Heart right ventricle (tissue), 16 donors: ENCODE measurements around the gene PLD5. TPM values are rescaled to one million over a fixed set of nuclear protein-coding genes. Genes with fewer than 3 reads are reported as not detected.

ENCODE experiments used
- ATAC-seq, 8 donors: fragments of 200-7000 bp; cut with Tn5 transposase; one replicate each; pipeline ENCODE4 v1.9.1; 2020; ENCODE audit warnings: mild to moderate bottlenecking in 8 of 8, moderate library complexity in 8 of 8, moderate number of reproducible peaks in 1 of 8
- DNase-seq, 2 donors: peaks; one replicate each; pipeline ENCODE4 v3.0.0-alpha.2; 2020
- H3K27ac ChIP-seq, 10 donors: fragments of 200-600 bp; sonication (generic) in 2 of 10; one replicate each; pipeline versions ENCODE4 v1.5.0 to v1.8.0; 2020 to 2022; ENCODE audit warnings: mild to moderate bottlenecking in 3 of 10
- H3K27me3 ChIP-seq, 7 donors: fragments of 200-600 bp; one replicate each; pipeline ENCODE4 v1.8.0; 2021 to 2022; ENCODE audit warnings: mild to moderate bottlenecking in 2 of 7
- H3K36me3 ChIP-seq, 9 donors: fragments of 200-600 bp; sonication (generic) in 1 of 9; one replicate each; pipeline versions ENCODE4 v1.5.0 to v1.8.0; 2020 to 2022; ENCODE audit warnings: mild to moderate bottlenecking in 2 of 9
- H3K4me1 ChIP-seq, 9 donors: fragments of 200-600 bp; sonication (generic) in 1 of 9; one replicate each; pipeline versions ENCODE4 v1.5.0 to v1.8.0; 2020 to 2022; ENCODE audit warnings: mild to moderate bottlenecking in 4 of 9
- H3K4me3 ChIP-seq, 10 donors: fragments of 200-600 bp; sonication (generic) in 2 of 10; one replicate each; pipeline versions ENCODE4 v1.5.0 to v1.8.0; 2020 to 2022; ENCODE audit warnings: mild to moderate bottlenecking in 7 of 10, moderate library complexity in 2 of 10
- H3K9me3 ChIP-seq, 11 donors: fragments of 200-600 bp in 10 of 11; sonication (generic) in 2 of 11; one replicate each; pipeline versions ENCODE4 v1.5.0 to v1.8.0; 2013 to 2022; ENCODE audit warnings: mild to moderate bottlenecking in 2 of 11, control low read depth in 1 of 11, moderate library complexity in 1 of 11
- WGBS, 2 donors: extraction: QIAGEN DNeasy Blood & Tissue Kit; methylation state at CpG; one replicate each; pipeline ENCODE4 v1.1.7; 2013; ENCODE audit warnings: inconsistent platforms in 1 of 2; 5-methylcytosine and 5-hydroxymethylcytosine counted together
- intact Hi-C, 10 donors: fragments of 100-400 bp; cut with DNase I; formaldehyde crosslinking; loops; one replicate each; pipeline versions ENCODE4 v1.11.1 to v1.14.2; 2022
- polyA plus RNA-seq, 2 donors: library from polyadenylated mRNA; stranded (reverse); fragments of 200-250 nt; gene quantifications; one replicate each; pipeline ENCODE4 v1.2.3, GENCODE V29; 2013
- total RNA-seq, 10 donors: library from RNA; stranded (reverse); fragmentation: NEBNext Ultra II Directional in 3 of 10; extraction: Animal tissue kit (Norgen Biotek cat#: 25700) in 3 of 10; gene quantifications; one replicate each; pipeline versions ENCODE4 v1.2.1 to v1.2.4, GENCODE V29; 2021 to 2023
- TF ChIP-seq, protein P1 (sequence below), 9 donors: fragments of 200-600 bp; sonication (generic) in 2 of 9; IDR thresholded peaks; one replicate each; pipeline versions ENCODE4 v1.5.0 to v1.8.0; 2021 to 2022; ENCODE audit warnings: antibody characterized with exemption in 9 of 9, mild to moderate bottlenecking in 5 of 9, moderate library complexity in 1 of 9
- donor health status: Arrhythmogenic right ventricular cardiomyopathy.
- donor health status: ischemic (EF 13 %, LVEDD 7.1; RV severe dilation, severe dysfunction).
- donor health status: healthy with polysubstance abuse.
- donor health status: DM: no; HTN: yes; CAD: no.
- donor health status: DM: no; HTN: no; CAD: no.
- donor health status: ischemic (EF 25% LVEDD 6.9; RV normal size, moderate dysfunction).
- donor health status: ischemic (EF 25% LVEDD 5.7; RV mildly dilated, moderate dysfunction).
- donor health status: healthy.
- donor health status: DM: yes; HTN: yes; CAD: no.
- donor health status: Ischemic cardiomyopathy.
- donor health status: ischemic (EF 35%, LVEDD 5.7; RV mildly dilated, moderate dysfunction).
- donor health status: nonischemic (EF 11% LVEDD 7.7; RV severe dilation, severe dysfunction).
- donor health status: DM: yes; HTN: yes; CAD: no.
- donor health status: PGD.
- donor health status: ischemic (EF 29% LVEDD 5.4; RV normal size, mild dysfunction).
- donor health status: nonischemic (EF 23%, LVEDD 6.1; RV moderate dilation, normal function).

PLD5 gene
- total and polyA plus RNA-seq, 12 donors: 0.13 to 1.3 (median 0.41) TPM; not detected in 4

DNA sequence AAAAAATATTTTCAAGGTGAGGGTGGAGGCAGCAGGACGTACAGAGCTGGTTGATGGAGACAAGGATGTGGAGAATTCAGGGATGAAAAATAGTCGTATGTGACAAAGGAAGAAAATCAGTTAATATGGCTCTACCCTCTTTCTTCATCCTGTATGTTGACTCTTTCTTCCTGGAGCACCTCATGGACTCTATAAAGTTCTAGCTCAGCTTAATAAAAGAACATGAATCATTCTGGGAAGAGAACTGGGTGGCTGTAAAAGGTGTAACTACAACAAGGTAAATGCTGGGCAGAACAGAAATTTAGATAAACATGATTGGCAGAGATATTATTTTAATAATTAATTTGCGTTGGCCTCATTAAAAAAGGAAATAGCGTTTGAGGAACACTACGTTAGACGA lies 283.8 kb downstream of the PLD5 start:
- Histone ChIP-seq H3K27me3 (no peaks in the 10 kb centered on the region), H3K9me3 (peaks cover 0 to 5% (median 0%) of the 10 kb centered on the region in 11 donors), H3K4me3 (no peak overlapping the region), H3K4me1 (peaks cover 0 to 3% (median 0%) of the 10 kb centered on the region in 9 donors), H3K27ac (no peak overlapping the region), H3K36me3 (no peaks in the 10 kb centered on the region)
- WGBS, 2 donors: 88% methylated on average over 6 of the region's 6 CpGs
- TF ChIP-seq, protein P1, sequence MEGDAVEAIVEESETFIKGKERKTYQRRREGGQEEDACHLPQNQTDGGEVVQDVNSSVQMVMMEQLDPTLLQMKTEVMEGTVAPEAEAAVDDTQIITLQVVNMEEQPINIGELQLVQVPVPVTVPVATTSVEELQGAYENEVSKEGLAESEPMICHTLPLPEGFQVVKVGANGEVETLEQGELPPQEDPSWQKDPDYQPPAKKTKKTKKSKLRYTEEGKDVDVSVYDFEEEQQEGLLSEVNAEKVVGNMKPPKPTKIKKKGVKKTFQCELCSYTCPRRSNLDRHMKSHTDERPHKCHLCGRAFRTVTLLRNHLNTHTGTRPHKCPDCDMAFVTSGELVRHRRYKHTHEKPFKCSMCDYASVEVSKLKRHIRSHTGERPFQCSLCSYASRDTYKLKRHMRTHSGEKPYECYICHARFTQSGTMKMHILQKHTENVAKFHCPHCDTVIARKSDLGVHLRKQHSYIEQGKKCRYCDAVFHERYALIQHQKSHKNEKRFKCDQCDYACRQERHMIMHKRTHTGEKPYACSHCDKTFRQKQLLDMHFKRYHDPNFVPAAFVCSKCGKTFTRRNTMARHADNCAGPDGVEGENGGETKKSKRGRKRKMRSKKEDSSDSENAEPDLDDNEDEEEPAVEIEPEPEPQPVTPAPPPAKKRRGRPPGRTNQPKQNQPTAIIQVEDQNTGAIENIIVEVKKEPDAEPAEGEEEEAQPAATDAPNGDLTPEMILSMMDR (IDR thresholded peaks at IDR 0.05): no peak
- no peak for ATAC-seq
- DNase-seq: no peak
- intact Hi-C loops: loop anchor here in 1 of 10 donors (5.0 kb wide), 1 partner anchor 1003 kb away; no protein-coding TSS in a partner anchor

DNA sequence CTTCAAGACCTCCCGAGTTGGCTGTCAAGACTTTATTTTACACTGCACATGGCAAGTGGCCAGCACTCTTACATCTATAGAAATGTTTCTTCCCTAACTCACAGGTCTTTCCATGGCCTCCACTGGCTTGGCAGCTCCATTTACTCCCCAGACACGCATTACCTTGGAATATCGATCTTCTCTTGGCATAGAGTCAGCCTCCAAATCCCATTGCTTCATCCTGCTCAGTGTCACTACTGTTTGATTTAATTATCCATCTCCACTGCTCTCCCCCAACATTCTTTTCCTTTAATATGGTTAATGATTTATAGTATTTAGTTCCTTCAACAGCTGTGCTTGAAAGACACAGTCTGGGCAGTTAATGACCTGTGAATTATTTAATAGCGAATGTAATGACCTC lies 284.4 kb downstream of the PLD5 start:
- Histone ChIP-seq H3K36me3 (no peaks in the 10 kb centered on the region), H3K27me3 (no peaks in the 10 kb centered on the region), H3K4me1 (peaks cover 0 to 3% (median 0%) of the 10 kb centered on the region in 9 donors), H3K27ac (no peak overlapping the region), H3K4me3 (no peak overlapping the region), H3K9me3 (peaks cover 0 to 5% (median 0%) of the 10 kb centered on the region in 11 donors)
- TF ChIP-seq, protein P1 (IDR thresholded peaks at IDR 0.05): no peak
- intact Hi-C loops: loop anchor here in 1 of 10 donors (5.0 kb wide), 1 partner anchor 1003 kb away; no protein-coding TSS in a partner anchor
- WGBS, 2 donors: 65 to 75% methylated on average over 4 of the region's 4 CpGs
- DNase-seq: no peak
- no peak for ATAC-seq

DNA sequence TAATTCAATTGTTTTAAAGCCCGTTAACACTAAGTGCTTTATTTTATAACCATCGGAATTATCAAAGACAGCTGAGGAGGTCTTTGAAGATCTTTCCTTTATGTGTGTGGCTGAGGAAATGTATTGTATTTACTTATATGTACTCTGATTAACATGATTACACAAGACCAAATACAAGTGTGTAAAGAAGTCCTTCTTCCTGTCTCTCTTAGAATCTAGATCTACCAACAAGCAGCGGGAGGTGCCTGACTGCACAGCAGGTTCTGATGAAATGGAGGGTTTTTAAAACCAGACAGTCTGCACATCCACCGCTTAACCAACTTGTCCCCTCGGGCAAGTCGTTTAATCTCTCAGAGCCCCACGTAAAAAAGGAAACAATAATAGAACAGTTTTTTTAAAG lies 285.1 kb downstream of the PLD5 start:
- Histone ChIP-seq H3K4me3 (no peak overlapping the region), H3K27me3 (no peaks in the 10 kb centered on the region), H3K27ac (no peak overlapping the region), H3K36me3 (no peaks in the 10 kb centered on the region), H3K9me3 (peaks cover 0 to 5% (median 0%) of the 10 kb centered on the region in 11 donors), H3K4me1 (peaks cover 0 to 3% (median 0%) of the 10 kb centered on the region in 9 donors)
- ATAC-seq (no peak), DNase-seq (no peak)
- TF ChIP-seq, protein P1 (IDR thresholded peaks at IDR 0.05): no peak
- intact Hi-C loops: no loop called here
- WGBS, 2 donors: 87% methylated on average over 7 of the region's 7 CpGs

DNA sequence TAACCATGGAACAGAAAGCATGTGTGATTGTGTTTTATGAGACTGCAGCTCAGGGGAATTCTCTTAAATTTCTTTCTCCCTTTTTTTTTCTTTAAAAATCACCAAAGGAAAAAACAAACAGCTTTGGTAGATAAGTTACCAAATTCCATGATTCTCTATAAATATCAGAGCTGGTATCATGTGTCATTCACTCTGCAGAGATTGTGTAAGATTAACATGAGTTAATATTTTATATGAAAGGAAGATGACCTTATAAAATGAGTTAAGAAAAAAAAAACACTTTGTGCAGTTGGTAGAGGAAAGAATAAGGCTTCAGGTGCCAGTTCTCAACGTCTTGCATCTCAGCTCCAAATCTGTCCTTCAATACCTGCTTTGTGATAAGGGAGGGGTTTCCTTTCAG lies 287.4 kb downstream of the PLD5 start:
- H3K4me3 ChIP-seq: no peak overlapping the region
- no peak for ATAC-seq
- H3K4me1 ChIP-seq: no peaks in the 10 kb centered on the region
- intact Hi-C loops: no loop called here
- no peak overlapping the region for H3K27ac ChIP-seq
- H3K27me3 ChIP-seq: peaks cover 0 to 7% (median 0%) of the 10 kb centered on the region in 7 donors
- DNase-seq: no peak
- 31 to 34% methylated on average over 1 of the region's 1 CpG for WGBS, 2 donors
- H3K9me3 ChIP-seq: peaks cover 0 to 5% (median 0%) of the 10 kb centered on the region in 11 donors
- no peaks in the 10 kb centered on the region for H3K36me3 ChIP-seq
- TF ChIP-seq, protein P1 (IDR thresholded peaks at IDR 0.05): no peak
